GM21515 (cell line): ENCODE measurements around the gene HEATR5A.
A peak's percentile ranks its signal among the peaks of the same experiment; 100 is the strongest.
"Not testable (repeated sequence)": the region's sequence is repeated elsewhere in the genome, so short reads cannot be mapped to it uniquely, and the experiment has no call there.

Experiments used
- ATAC-seq: cut with Tn5 transposase; IDR thresholded peaks from one replicate; pipeline ENCODE4 v1.9.1; 2021; ENCODE audit not compliant: unreplicated experiment

HEATR5A gene

GRCh38 chr14:31287294-31287972 lies 132.9 kb downstream of the HEATR5A start:
- no peak for ATAC-seq

- ATAC-seq, result no peak
Observed at GRCh38 chr14:31286456-31287293, 133.7 kb downstream of the HEATR5A start.

- ATAC-seq, result peak; percentile 69
Observed at GRCh38 chr14:31283578-31284252, 136.6 kb downstream of the HEATR5A start.

GRCh38 chr14:31283153-31283552 lies 137.2 kb downstream of the HEATR5A start:
- ATAC-seq, result no peak

GRCh38 chr14:31280871-31281220 lies 139.5 kb downstream of the HEATR5A start:
- ATAC-seq, result no peak

- no peak for ATAC-seq
Observed at GRCh38 chr14:31280132-31280870, 140.0 kb downstream of the HEATR5A start.

- no peak for ATAC-seq
Observed at GRCh38 chr14:31278883-31279282, 141.5 kb downstream of the HEATR5A start.

- no peak for ATAC-seq
Observed at GRCh38 chr14:31277085-31277484, 143.3 kb downstream of the HEATR5A start.

GRCh38 chr14:31276417-31276816 lies 143.9 kb downstream of the HEATR5A start:
- not testable (repeated sequence) for ATAC-seq

GRCh38 chr14:31275731-31276130 lies 144.6 kb downstream of the HEATR5A start:
- ATAC-seq, result no peak

GRCh38 chr14:31271648-31272047 lies 148.7 kb downstream of the HEATR5A start:
- no peak for ATAC-seq

- no peak for ATAC-seq
Observed at GRCh38 chr14:31270196-31270772, 150.1 kb downstream of the HEATR5A start.

GRCh38 chr14:31269634-31270195 lies 150.6 kb downstream of the HEATR5A start:
- ATAC-seq, result no peak

GRCh38 chr14:31268216-31268615 lies 152.1 kb downstream of the HEATR5A start:
- ATAC-seq, result no peak

- no peak for ATAC-seq
Observed at GRCh38 chr14:31266437-31267331, 153.7 kb downstream of the HEATR5A start.

- no peak for ATAC-seq
Observed at GRCh38 chr14:31265701-31266398, 154.5 kb downstream of the HEATR5A start.

GRCh38 chr14:31263485-31264133 lies 156.7 kb downstream of the HEATR5A start:
- ATAC-seq, result no peak
